CD14-positive monocyte (primary cell): ENCODE results near the gene ADORA3. TPM values are rescaled to one million over a fixed set of nuclear protein-coding genes. Genes with fewer than 3 reads are reported as not detected.

Experiments
- DNase-seq, 3 donors: peaks; one replicate each; pipeline ENCODE4 v3.0.0-alpha.2; 2011 to 2022
- H2AFZ ChIP-seq: 2 replicates; pipeline ENCODE4 v1.6.0; 2012; ENCODE audit warnings: mild to moderate bottlenecking, low read depth, low read length, inconsistent platforms; ENCODE audit not compliant: insufficient read depth, poor library complexity, severe bottlenecking
- H3K27ac ChIP-seq, 2 donors: 1 replicate in 1 of 2; 2 replicates in 1 of 2; pipeline ENCODE4 v1.5.1; 2012 to 2013; ENCODE audit warnings: low read length in 2 of 2, control low read depth in 1 of 2, inconsistent platforms in 1 of 2, low read depth in 1 of 2, mild to moderate bottlenecking in 1 of 2
- H3K27me3 ChIP-seq, 2 donors: one replicate each; pipeline versions ENCODE4 v1.6.0 to v1.6.1; 2011 to 2013; ENCODE audit warnings: low read length in 2 of 2; ENCODE audit not compliant: control insufficient read depth in 2 of 2, insufficient read depth in 2 of 2
- H3K36me3 ChIP-seq, 2 donors: replicated peaks in 1 of 2; 1 replicate in 1 of 2; 2 replicates in 1 of 2; pipeline versions ENCODE4 v1.5.1 to v1.6.1; 2012 to 2013; ENCODE audit warnings: low read length in 2 of 2, control low read depth in 1 of 2, inconsistent platforms in 1 of 2, mild to moderate bottlenecking in 1 of 2; ENCODE audit not compliant: insufficient read depth in 2 of 2, control insufficient read depth in 1 of 2
- H3K4me1 ChIP-seq, 2 donors: 1 replicate in 1 of 2; 2 replicates in 1 of 2; pipeline versions ENCODE4 v1.5.1 to v1.6.1; 2012 to 2013; ENCODE audit warnings: low read length in 2 of 2, control low read depth in 1 of 2, inconsistent platforms in 1 of 2, mild to moderate bottlenecking in 1 of 2, moderate library complexity in 1 of 2; ENCODE audit not compliant: insufficient read depth in 2 of 2, control insufficient read depth in 1 of 2
- H3K4me2 ChIP-seq: replicated peaks from 2 replicates; pipeline ENCODE3; 2012; ENCODE audit warnings: low read length, moderate library complexity, mild to moderate bottlenecking; ENCODE audit not compliant: poor library complexity, severe bottlenecking; ENCODE audit errors: extremely low read depth
- H3K4me3 ChIP-seq, 3 experiments: fragments of 200-600 bp in 1 of 3; sonication (generic) in 1 of 3; replicated peaks in 1 of 3; 1 replicate in 2 of 3; 2 replicates in 1 of 3; pipeline ENCODE4 v1.5.1; 2011 to 2013; ENCODE audit warnings: low read length in 3 of 3, mild to moderate bottlenecking in 3 of 3, control low read depth in 2 of 3, low read depth in 2 of 3, inconsistent platforms in 1 of 3, moderate library complexity in 1 of 3
- H3K79me2 ChIP-seq: 2 replicates; pipeline ENCODE4 v1.6.0; 2012; ENCODE audit warnings: mild to moderate bottlenecking, control low read depth, inconsistent platforms, low read length, moderate library complexity; ENCODE audit not compliant: insufficient read depth
- H3K9ac ChIP-seq: 2 replicates; pipeline ENCODE4 v1.6.0; 2017; ENCODE audit warnings: low read length, mild to moderate bottlenecking; ENCODE audit not compliant: insufficient read depth, poor library complexity, severe bottlenecking
- H3K9me3 ChIP-seq, 2 donors: replicated peaks in 1 of 2; 1 replicate in 1 of 2; 2 replicates in 1 of 2; pipeline versions ENCODE4 v1.5.1 to v1.6.1; 2012 to 2013; ENCODE audit warnings: low read length in 2 of 2, control low read depth in 1 of 2; ENCODE audit not compliant: control insufficient read depth in 1 of 2, insufficient read depth in 1 of 2
- H4K20me1 ChIP-seq: 2 replicates; pipeline ENCODE4 v1.6.0; 2012; ENCODE audit warnings: mild to moderate bottlenecking, low read length, control low read depth, moderate library complexity; ENCODE audit not compliant: insufficient read depth
- H3K27ac Mint-ChIP-seq, 7 donors: one replicate each; pipeline ENCODE4 v1.8.0; 2020; ENCODE audit warnings: mild to moderate bottlenecking in 7 of 7, mixed read lengths in 7 of 7, moderate library complexity in 6 of 7, inconsistent platforms in 2 of 7
- H3K27me3 Mint-ChIP-seq, 3 donors: one replicate each; pipeline ENCODE4 v1.8.0; 2021 to 2022; ENCODE audit warnings: low read depth in 3 of 3, mild to moderate bottlenecking in 3 of 3, mixed read lengths in 3 of 3, moderate library complexity in 3 of 3, inconsistent platforms in 1 of 3
- H3K36me3 Mint-ChIP-seq, 2 donors: one replicate each; pipeline ENCODE4 v1.8.0; 2020; ENCODE audit warnings: mixed read lengths in 2 of 2, inconsistent platforms in 1 of 2, mild to moderate bottlenecking in 1 of 2
- H3K4me1 Mint-ChIP-seq: one replicate; pipeline ENCODE4 v1.8.0; 2020; ENCODE audit warnings: mild to moderate bottlenecking, mixed read lengths
- H3K4me3 Mint-ChIP-seq, 2 donors: one replicate each; pipeline ENCODE4 v1.8.0; 2020; ENCODE audit warnings: mild to moderate bottlenecking in 2 of 2, mixed read lengths in 2 of 2, moderate library complexity in 1 of 2
- H3K9me3 Mint-ChIP-seq, 7 donors: one replicate each; pipeline ENCODE4 v1.8.0; 2020 to 2022; ENCODE audit warnings: mixed read lengths in 7 of 7, mild to moderate bottlenecking in 6 of 7, moderate library complexity in 6 of 7, inconsistent platforms in 2 of 7
- WGBS: methylation state at CpG from one replicate; pipeline ENCODE4 v1.1.5; 2013; ENCODE audit warnings: missing lambda C conversion rate; ENCODE audit not compliant: insufficient coverage; 5-methylcytosine and 5-hydroxymethylcytosine counted together
- intact Hi-C, 2 donors: fragments of 100-400 bp; cut with micrococcal nuclease; formaldehyde crosslinking; loops; one replicate each; pipeline versions ENCODE4 v1.15.0 to v1.15.1; 2023
- polyA plus RNA-seq, 3 donors: library from polyadenylated mRNA; depleted of rRNA in 1 of 3; unstranded in 2 of 3; stranded (reverse) in 1 of 3; fragments of 300-500 nt in 2 of 3; fragments of >200 nt in 1 of 3; fragmentation: Illumina TruSeq in 2 of 3; gene quantifications; 1 replicate in 2 of 3; 2 replicates in 1 of 3; pipeline ENCODE4 v1.2.3, GENCODE V29; 2012 to 2021
- TF ChIP-seq, protein P1 (sequence below): fragments of 200-600 bp; IDR thresholded peaks from one replicate; pipeline ENCODE4 v1.8.0; 2022; ENCODE audit warnings: antibody characterized with exemption, mild to moderate bottlenecking

Gene ADORA3
- polyA plus RNA-seq, 3 donors = 1.1 to 2.7 (median 1.2) TPM

DNA sequence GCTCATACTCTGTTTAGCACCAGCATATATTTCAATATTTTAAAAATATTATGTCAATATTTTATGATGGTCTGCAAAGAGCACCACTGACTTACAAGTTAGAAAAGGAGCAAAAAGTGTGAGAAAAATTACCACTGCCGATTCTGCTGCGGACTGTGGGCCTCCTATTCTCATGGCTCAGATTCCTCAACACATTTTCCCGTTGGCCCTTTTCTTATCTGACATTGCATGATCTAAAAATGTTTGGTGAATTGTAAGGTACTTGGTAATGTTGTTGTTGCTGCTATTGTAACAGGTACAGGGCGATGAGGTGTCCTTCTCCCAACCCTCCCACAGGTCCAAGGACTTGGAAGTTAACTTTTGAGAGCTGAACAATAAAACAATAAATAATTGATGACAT, 28.9 kb downstream of the ADORA3 start:
- intact Hi-C loops = loop anchor here (5.0 kb wide), 1 partner anchor 33 kb away; no protein-coding TSS in a partner anchor
- peak overlapping the region; percentile 89 for H3K4me2 ChIP-seq
- no peak for DNase-seq
- TF ChIP-seq, protein P1, sequence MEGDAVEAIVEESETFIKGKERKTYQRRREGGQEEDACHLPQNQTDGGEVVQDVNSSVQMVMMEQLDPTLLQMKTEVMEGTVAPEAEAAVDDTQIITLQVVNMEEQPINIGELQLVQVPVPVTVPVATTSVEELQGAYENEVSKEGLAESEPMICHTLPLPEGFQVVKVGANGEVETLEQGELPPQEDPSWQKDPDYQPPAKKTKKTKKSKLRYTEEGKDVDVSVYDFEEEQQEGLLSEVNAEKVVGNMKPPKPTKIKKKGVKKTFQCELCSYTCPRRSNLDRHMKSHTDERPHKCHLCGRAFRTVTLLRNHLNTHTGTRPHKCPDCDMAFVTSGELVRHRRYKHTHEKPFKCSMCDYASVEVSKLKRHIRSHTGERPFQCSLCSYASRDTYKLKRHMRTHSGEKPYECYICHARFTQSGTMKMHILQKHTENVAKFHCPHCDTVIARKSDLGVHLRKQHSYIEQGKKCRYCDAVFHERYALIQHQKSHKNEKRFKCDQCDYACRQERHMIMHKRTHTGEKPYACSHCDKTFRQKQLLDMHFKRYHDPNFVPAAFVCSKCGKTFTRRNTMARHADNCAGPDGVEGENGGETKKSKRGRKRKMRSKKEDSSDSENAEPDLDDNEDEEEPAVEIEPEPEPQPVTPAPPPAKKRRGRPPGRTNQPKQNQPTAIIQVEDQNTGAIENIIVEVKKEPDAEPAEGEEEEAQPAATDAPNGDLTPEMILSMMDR = no peak
- no peaks in the 10 kb centered on the region for H4K20me1 ChIP-seq
- H3K36me3 ChIP-seq = peaks cover 12 to 16% of the 10 kb centered on the region in 2 donors
- Mint-ChIP-seq H3K36me3 (peaks cover 31% of the 10 kb centered on the region in 2 donors), H3K27ac (peak overlapping the region in 6 of 7 donors; percentile 97 to 98 (median 98)), H3K27me3 (no peaks in the 10 kb centered on the region), H3K4me1 (peaks cover 50% of the 10 kb centered on the region), H3K4me3 (peak overlapping the region; percentile 85 to 97), H3K9me3 (no peaks in the 10 kb centered on the region)
- peak overlapping the region; percentile 86 to 100 (median 96) for H3K4me3 ChIP-seq
- WGBS = no CpG with 5 or more reads among the region's 4 CpGs
- H2AFZ ChIP-seq = peak overlapping the region; percentile 12
- no peaks in the 10 kb centered on the region for H3K9me3 ChIP-seq
- H3K79me2 ChIP-seq = peaks cover 66% of the 10 kb centered on the region
- peaks cover 74 to 83% of the 10 kb centered on the region in 2 donors for H3K4me1 ChIP-seq
- peak overlapping the region; percentile 81 to 97 for H3K27ac ChIP-seq
- no peaks in the 10 kb centered on the region for H3K27me3 ChIP-seq
- H3K9ac ChIP-seq = peak overlapping the region; percentile 86

DNA sequence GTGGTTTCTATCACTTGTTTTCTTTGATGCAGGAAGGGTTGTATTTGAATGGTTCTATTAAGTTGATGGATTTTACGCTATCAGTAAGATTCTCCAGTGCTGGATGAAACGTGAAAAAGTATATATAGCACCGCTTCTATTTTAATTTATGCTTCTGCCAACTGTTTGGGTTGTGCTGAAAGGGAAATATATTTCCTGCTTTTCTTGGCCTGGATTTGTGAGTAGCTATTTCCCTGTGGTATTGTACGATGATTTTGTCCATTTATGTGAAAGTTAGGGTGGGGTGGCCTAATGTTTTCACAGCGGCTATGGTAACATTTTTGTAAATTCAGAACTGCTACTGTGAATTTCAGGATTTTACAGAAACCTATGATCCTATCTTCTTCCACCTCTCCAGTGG, 29.3 kb downstream of the ADORA3 start:
- Histone ChIP-seq H3K79me2 (peaks cover 66% of the 10 kb centered on the region), H3K4me1 (peaks cover 78 to 87% of the 10 kb centered on the region in 2 donors), H3K4me2 (peak overlapping the region; percentile 89), H3K27ac (peak overlapping the region; percentile 81 to 97), H4K20me1 (no peaks in the 10 kb centered on the region), H2AFZ (peak overlapping the region; percentile 12), H3K36me3 (peaks cover 12 to 17% of the 10 kb centered on the region in 2 donors), H3K27me3 (no peaks in the 10 kb centered on the region), H3K4me3 (peak overlapping the region; percentile 86 to 100 (median 96)), H3K9me3 (no peaks in the 10 kb centered on the region), H3K9ac (peak overlapping the region; percentile 86)
- TF ChIP-seq, protein P1 = no peak
- peaks cover 46% of the 10 kb centered on the region for H3K4me1 Mint-ChIP-seq
- no peak for DNase-seq
- 0% methylated on average over 1 of the region's 5 CpGs for WGBS
- no peaks in the 10 kb centered on the region for H3K27me3 Mint-ChIP-seq
- peak overlapping the region in 6 of 7 donors; percentile 97 to 98 (median 98) for H3K27ac Mint-ChIP-seq
- peaks cover 31% of the 10 kb centered on the region in 2 donors for H3K36me3 Mint-ChIP-seq
- peak overlapping the region; percentile 85 to 97 for H3K4me3 Mint-ChIP-seq
- intact Hi-C loops = loop anchor here (5.0 kb wide), 1 partner anchor 33 kb away; no protein-coding TSS in a partner anchor
- no peaks in the 10 kb centered on the region for H3K9me3 Mint-ChIP-seq
